Activated naive CD4-positive, alpha-beta T cell treated with anti-CD3 and anti-CD28 coated beads, Interleukin-2, amount 50 U/mL, for 16 hours (primary cell): ENCODE measurements around the gene MGLL.

Experiments
- DNase-seq: peaks from one replicate; pipeline ENCODE4 v3.0.0-alpha.2; 2020

MGLL gene

DNA sequence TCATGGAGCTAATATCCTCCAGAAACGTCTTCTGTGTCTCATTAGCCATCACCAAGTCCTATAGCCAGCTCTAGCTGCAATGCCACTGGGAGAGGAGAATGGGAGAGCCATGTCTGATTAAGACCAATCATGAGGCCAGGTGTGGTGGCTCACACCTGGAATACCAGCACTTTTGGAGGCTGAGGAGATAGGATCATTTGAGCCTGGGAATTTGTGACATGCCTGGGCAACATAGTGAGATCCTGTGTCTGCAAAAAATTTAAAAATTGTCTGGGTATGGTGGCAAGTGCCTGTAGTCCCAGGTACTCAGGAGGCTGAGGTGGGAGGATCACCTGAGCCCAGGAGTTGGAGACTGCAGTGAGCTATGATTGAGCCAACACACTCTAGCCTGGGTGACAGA, 13.1 kb downstream of the MGLL start:
- DNase-seq = no peak

DNA sequence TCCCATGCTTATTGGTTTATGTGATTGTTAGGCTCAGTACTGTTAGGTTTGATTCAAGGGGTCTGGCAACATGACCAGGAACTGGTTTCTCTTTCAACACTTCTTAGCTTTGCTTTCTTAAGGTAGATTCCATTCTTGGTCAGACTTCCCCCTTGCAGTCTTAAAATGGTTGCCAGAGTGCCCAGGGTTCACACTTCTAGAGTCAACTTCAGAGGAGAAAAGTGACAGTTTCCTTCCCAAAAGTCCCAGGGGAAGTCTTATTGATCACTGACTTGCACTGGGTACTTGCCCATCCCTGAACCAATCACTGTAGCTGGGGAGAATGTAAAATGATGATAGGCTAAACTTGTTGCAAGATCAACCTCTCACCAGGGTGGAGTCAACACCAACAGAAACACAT, 14.1 kb downstream of the MGLL start:
- DNase-seq = no peak

DNA sequence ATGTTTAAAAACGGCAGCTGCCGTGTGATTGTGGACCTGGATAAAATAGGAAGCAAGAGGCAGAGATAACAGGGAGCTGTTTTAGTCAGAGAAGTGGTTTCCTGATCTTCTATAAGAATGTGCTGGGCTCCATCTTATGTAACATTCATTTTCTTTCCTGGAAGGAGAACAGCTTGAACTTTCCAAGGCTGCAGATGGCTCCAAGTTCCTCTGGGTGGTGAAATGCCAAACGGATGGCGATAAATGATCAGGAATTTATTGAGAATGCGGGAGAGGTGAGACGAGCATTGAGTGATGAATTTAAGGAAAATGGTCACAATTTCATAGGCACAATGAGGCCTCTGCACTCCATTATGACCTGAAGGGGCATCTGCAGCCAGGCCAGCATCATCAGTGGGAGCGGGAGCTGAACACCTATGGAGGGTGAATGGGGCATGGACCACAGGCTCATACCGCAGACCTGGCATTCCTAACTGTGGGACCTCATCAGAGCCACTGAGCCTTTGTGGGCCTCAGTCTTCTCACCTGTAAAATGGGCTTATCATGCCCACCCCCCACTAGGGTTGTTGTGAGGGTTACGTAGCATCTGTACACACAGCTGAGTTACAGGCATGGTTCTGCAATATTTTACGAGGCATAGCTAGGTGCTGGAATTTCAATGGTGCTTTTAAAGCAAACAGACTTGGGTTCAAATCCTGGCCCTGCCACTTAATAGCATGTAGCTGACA, 17.1 kb downstream of the MGLL start:
- DNase-seq = no peak

DNA sequence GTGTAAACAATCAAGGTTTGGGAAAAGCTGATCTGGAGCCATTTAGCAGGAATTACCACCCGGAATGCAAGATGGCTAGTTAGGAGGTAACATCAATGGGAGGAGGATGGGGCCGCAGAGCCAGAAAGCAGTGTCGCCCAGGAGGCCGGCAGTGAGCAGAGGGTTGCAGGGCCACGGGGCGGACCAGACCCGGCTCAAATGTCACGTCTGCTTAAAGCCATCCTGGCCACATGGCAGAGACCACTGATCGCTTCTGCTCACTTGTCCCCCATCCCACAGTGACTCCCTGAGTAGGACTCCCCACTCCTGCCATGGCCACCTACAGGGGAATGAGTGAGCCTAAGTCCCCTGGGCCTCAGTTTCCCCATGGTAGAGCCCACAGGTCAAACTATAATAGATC, 18.2 kb downstream of the MGLL start:
- DNase-seq = no peak

DNA sequence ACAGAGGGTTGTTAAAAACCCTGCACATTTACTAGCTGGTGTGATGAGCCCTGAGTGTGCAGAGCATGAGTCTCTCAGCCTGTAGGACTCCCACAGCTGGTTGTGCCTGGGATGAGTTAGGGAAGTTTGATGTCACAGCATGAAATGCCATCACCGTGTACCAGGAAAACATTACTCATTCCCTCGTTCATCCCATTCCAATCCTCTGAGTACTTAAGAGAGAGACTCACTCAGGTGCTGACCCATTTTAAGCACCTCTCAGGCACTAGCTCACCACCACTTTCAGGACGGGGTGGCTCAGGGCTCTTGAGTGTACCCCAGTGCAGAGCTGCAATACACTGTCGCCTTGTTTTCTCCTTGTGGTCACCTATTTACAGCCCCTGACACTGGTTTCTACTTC, 18.7 kb downstream of the MGLL start:
- no peak for DNase-seq

DNA sequence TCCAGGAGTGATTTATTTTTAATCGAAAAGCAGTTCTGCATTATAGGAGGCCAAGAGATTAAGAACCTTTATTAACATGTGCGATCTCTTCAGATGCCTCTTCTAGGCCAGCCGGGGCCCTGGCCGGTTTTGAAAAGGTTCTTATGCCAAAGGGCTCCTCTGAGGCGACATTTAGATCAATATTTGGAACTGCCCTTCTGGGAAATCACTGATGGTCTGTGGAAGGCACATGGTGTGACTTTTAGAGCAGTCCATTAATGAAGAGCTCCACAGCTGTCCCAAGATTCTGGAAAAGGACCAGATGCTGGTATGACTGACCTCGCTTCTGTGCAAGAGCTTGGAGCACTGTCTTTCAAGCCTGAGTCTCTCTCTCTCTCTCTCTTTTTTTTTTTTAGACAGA, 19.7 kb downstream of the MGLL start:
- DNase-seq = no peak

DNA sequence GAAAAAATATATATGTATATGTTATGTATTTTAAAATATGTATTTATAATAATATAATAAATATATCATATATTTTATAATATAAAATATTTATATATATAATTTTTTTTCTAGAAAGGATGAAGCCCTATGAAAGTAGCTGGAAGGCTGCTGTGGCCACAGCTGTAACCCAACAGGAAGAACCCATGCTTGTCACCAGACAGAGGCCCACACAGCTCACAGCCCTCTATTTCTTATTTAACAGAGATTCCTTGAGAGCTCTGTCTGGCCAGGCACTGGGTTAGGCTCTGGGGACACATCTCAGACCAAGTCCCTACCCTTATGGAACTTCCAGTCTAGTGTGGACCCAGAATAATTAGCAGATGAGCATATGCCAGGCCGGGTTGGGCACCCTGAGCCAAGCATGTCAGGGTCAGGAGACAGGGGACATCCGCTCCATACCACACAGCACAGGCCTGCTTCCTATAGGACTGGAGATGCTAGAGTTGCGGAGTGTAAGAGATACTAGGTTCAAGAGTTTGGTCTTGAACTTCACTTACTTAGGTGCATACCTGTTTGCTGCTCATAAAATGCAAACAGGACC, 20.5 kb downstream of the MGLL start:
- DNase-seq = no peak

DNA sequence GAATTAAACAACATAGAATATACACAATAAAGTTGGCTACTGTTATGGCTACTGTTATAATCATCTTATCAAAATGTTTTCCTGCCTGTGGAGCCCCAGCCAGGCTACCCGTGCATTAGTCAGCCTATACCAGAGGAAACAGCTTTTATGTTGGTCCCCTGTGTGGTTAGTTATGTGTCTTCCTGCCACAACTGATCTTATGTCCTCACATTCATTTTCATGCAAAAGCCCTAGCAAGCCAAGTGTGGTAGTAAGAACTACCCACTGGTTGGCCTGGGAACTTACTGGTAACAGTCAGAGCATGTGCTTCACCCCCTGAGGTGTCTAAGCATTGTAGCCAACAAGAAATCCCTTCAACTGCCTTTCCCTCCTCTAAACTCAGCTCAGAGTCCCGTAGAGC, 21.8 kb downstream of the MGLL start:
- DNase-seq = no peak

DNA sequence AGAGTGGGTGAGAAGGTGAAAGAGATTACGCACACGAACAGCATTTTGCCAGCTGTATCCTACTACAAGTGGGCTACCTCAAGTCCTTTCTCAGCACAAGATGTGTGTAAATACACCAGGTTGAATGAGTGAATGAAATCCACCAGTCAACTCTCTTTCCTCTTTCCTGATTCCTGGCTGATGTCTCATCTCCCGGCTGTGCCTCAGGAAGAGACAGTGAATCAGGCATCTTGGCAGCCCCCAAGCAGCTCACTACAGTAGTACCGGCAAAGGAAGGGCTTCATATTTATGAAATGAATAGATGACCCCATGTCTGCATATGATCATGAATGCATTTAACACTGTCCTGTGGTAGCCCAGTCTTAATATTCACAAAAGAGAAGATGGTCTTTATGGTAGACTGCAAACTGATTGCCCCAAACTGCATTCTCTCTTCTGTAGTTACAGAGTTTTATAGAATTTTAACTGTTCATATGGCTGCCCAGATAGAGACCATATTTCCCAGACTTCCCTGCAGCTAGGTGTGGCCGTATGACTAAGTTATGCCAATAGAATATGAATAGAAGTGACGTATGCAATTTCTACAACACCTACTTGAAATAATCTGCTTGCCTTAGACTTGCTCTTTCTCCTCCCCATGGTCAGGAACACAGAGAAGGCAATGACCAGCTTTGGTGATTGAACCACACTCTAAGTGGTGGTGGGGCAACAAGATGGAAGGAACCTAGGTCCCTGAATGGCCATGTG, 22.7 kb downstream of the MGLL start:
- DNase-seq = no peak

DNA sequence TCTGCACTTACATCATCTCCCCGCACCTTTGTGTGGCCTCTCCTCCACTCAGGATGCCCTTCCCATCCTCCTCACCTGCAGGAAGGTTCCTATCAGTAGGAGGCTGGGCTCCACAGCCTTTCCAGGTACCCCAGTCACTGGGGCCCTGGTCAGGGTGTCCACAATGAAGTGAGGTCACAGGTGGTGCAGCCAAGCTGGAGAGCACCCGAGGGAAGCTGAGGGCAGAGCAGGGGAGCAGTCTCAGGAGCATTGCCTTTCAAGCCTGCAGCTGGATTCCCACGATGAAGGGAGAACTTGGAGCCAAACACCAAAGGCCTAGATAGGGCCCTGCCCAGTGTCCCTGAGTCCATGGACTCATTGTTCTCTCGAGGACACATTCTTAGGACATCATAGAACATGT, 23.6 kb downstream of the MGLL start:
- DNase-seq = no peak

DNA sequence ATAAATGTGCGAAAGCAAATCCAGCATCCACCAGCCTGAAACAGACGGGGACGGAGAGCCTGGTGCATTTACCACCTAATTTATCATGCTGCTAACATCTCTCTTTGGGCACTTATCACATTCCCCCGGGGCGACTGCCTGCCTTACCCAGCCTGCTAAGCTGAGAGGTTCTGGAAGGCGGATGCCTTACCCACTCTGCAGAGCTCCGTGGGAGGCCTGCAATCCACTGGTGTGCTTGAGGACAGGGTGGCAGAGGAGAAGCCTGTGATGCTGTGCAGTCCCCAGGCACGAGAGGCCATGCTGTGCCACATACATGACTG, 25.5 kb downstream of the MGLL start:
- DNase-seq = no peak

DNA sequence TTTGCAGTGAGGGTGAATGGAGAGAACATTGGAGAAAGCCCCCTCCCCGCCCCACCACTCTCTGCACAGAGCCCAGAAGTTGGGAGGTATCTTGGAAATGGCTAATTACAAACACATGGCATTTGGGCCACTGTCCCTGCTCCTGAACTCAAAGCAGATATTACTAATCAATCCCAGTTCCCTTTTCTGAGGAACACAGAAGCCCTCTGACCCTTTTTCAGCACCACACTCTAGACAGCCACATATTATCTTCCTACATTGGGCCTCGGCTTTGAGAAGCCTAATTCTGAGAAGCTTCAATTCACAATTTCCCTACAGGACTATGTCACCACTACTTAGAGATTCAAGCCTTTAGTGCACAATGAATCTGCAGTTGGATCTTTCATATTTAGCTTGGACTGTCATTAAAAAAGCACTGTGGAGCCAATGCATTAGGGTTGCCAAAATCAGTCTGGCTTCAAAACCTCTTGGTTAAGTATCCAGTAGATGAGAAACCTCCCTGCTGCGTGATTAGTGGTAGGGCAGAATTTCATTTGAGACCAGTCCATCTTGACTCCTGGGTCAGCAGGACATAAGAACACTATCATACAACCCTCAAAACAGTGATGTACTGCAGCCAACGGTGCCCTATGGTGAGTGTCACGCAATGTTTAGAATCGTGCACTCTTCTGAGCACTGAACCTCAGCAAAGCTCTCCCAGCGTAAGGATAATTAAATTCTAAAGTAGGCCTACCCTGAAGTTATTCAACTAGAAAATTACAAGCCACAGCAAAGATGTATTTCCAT, 26.1 kb downstream of the MGLL start:
- DNase-seq = no peak

DNA sequence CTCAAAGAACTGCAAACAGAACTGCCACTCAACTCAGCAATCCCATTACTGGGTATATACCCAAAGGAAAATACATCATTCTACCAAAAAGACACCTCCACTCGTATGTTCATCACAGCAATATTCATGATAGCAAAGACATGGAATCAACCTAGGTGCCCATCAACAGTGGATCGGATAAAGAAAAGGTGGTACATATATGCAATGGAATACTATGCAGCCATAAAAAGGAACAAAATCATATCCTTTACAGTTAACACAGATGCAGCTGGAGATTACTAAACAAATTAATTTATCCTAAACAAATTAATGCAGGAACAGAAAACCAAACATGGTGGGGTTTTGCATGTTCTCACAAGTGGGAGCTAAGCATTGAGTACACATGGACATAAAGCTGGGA, 27.3 kb downstream of the MGLL start:
- DNase-seq = no peak

DNA sequence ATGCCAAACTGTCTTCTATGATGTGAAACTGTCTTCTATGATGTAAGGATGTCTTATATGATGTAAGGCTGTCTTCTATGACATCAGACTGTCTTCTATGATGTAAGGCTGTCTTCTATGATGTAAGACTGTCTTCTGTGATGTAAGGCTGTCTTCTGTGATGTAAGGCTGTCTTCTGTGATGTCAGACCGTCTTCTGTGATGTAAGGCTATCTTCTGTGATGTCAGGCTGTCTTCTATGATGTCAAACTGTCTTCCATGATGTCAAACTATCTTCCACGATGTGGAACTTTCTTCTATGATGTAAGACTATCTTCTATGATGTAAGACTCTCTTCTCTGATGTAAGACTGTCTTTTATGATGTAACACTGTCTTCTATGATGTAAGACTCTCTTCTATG, 27.9 kb downstream of the MGLL start:
- no peak for DNase-seq

DNA sequence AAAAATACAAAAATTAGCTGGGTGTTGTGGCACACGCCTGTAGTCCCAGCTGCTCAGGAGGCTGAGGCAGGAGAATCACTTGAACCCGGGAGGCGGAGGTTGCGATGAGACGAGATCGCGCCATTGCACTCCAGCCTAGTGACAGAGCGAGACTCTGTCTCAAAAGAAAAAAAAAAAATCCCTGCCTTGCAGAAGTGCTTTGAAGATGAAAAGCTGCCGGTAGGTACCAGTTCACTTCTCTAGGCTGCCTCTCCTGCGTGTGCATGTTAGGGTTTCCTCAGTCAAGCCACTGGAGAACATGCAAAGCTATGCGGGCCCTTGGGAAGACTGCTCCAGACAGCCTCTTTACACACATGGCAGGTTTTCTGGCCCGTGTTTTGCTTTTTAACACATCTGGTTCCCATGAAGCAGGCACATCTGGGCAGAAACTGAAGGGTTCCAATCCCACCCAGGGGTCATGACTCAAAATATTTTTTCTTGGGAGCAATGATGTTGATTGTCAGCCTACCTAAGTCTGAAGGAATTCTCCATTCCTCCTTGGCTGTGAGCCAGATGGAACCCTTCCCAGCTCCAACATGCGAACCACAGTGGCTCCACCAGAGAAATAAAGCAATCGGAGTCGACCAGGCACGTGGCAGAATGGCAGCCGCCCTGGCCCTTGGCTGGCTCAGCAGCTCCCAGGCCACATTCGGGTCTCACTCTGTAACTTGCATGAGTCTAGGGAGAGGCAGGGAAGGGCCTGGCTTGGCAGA, 29.6 kb downstream of the MGLL start:
- DNase-seq = no peak

DNA sequence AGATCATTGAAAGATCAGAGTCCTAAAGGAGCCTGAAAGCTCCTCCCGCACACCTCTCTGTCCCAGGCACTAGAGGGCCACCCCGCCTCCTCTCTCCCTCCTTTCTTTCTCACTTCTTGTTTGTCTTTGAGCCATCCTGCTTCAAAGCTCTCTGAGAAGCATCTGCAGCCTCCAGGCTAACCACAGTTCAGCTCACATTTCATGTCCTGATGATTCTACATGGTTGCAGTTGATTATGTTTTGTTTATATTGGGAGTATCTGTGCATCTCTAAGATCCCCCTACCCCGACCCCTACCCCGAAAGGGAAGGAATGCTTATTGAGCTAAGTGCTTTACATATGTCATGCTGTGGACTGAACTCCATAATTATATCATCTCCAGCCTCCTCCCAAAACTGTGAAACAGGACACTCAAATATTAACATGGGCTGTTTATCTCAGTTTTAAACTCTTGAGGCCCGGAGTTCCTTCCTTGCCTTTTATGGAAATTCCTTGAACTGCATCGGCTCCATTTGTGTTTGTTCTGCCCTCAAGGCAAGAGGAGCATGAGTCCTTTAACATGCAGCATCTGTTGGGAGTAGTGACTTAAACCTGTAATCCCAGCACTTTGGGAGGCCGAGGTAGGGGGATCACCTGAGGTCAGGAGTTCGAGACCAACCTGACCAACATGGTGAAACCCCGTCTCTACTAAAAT, 30.9 kb downstream of the MGLL start:
- DNase-seq = no peak

DNA sequence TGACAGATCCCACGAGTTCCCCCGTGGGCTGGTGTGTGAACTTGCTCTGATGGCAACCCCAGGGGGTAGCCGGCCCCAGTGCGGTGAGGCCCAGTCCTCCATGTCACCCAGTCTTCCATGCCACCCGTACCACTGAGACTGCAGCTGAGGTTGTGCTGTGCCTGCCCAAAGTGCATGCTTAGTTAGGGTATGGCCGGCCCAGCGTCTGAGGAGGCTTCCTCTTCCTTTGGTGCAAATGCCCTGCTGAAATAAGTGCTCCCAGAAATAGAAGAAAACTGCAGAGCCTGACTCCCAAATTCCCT, 31.5 kb downstream of the MGLL start:
- no peak for DNase-seq

DNA sequence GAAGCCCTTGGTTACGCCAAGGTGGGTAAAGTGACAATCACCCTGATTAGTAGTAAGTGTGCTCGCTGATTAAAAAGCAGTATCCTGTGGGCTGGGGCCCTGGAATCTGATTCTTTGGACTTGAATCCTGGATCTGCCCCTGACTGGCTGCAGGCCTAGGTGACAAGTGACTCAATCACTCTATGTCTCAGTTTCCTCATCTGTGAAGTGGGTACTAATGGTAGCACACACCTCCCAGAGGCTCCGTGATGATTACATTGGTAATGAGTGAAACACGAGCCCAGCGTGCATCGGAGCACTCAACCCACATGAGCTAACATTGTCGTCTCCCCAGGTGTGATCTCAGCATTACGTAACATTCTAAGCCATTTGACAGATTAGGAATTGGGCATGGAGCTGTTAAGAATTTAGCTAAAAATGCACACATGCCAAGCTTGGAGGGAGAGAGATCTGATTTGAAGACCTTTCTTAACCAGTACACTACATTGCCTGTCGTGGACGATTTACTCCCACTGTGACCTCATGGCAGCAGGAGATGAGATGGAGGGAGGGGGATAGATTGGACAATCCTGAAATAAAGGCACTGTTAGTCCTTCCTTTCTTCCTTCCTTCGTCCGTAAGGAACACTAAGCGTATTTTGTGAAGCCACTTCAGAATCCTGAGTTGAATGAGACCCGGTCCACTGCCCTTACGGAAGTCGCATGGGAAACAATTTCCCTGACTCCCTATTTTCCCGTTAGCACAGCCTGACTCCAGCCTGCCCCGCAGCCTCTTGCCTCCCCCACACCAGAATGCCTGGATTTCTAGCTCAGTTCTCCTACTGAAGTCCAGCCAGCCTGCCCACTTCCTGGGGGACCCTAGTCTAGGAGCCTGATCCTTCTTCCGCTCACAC, 32.1 kb downstream of the MGLL start:
- no peak for DNase-seq

DNA sequence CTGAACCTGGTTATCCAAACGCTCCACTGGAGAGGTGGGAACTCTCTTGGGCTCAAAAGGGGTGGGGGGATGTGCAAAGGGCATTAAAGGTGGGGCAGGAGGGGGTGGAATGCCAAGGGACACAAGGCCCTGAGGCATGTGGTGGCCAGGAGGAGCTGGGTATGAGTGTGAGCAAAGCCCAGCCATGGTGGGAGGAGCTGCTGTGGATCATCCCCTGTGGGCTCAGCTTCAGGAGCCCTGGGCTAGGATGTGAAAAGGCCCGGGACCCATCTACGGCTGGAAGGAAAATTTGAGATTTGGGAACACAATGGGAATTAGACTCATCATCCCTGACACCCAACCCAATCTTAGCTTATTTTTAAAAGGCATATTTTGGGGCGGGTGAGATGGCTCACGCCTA, 33.3 kb downstream of the MGLL start:
- no peak for DNase-seq

DNA sequence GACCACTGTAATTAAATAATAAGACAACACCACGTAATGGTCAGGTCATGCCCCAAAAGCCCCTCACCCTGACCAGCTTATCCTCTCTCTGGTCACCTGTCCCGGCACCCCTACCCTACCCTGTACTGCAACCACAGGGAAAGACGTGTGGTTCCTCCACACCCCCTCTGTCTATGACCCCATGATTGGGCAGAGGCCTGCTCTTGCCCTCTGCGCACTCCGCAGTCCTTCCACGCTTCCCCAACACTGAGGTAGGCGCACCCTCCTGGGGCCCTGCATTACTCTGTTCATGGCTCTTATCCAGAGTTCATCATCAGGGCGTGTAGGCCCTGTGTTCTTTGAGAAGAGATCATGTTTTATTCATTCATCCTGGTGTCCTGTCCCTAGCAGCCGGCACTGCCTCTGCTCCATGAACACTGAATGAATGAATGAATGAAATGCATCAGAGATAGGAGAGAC, 33.8 kb downstream of the MGLL start:
- DNase-seq = no peak

DNA sequence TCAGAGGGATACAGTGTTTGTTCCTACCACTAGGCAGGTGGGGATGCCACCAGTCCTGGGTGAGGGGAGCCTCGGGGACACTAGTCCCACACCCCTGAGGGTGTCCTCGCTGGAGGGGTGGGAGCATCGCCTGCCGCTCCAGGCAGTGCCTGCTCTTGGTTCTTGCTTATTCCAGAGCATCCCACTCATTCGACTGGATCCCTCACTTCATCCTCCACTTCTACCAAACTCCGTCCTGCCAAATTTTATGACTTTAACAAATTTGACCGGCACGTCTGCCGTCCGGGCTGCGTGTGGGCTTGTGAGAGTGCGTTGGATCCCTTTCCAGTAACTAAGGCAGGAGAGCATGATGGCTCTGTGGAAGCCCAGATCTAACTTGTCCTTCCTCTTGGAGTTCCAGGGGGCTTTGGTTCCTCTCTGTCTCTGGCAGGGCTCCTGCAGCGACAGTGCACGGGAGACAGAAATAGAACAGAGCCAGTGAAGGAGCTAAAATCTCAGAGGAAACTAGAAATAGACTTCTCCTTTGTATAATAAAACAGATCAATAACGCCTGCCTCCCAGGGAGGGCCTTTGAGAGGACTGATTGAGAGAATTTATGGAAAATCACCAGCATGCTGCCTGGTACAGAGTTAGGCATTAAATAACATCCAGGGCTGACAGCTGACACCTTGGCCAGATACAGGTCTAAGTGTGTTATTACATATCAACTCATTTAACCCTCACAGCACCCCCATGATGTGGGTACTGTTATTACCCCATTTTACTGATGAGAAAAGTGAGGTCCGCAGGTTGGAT, 34.5 kb downstream of the MGLL start:
- DNase-seq = no peak
